NCI-H1436 treated with DMSO at 0.1 percent for 48 hours (cell line): Measurements from ENCODE around the gene USP36.

Experiments
- DNase-seq: peaks from one replicate; lab custom pipeline; 2025; lab: John Stamatoyannopoulos, UW

USP36 gene

DNA sequence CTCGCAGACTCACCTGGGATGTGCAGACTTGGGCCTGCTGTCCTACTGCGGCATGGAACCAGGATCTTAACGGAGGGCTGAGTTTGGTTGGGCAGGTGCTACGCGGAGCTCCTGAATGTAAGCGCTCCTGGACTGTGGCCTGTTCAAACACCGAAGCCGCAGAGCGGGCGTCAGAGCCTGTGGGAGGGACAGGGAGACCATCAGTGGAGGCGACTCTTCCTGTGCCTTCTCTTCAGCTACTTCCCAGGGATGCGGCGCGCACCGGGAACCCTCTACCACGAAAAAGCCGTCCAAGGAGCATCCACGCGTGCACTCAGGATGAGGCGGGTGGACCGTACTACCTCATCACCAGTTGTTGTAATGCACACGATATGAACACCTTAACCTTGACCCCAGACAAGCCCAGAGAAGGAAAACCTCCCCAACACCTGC lies 2.0 kb downstream of the USP36 start:
- no peak for DNase-seq

DNA sequence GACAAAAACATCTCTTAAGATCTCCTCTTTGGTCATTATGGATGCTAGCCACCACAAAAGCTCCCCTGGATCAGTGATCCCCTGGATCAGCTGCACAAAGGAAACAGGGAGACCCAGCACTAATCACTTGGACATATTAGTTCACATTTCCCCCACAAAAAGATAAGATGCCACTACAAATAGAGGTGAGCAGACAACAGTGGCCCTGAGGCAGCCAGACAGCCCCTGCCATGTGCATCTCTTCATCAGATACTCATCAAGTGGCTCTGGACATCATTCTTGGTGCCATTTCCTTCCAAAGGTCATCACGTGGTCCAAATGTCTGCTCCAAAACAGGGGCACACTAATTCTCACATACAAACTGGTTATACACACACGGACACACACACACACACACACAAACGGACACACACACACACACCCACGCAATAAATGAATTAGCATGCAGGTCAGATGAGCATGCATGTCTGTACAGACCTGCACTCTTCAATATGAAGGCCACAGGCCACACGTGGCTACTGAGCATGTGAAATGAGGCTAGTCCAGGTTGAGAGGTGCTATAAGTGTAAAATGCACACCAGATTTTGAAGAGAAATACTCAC lies 4.1 kb downstream of the USP36 start:
- no peak for DNase-seq

DNA sequence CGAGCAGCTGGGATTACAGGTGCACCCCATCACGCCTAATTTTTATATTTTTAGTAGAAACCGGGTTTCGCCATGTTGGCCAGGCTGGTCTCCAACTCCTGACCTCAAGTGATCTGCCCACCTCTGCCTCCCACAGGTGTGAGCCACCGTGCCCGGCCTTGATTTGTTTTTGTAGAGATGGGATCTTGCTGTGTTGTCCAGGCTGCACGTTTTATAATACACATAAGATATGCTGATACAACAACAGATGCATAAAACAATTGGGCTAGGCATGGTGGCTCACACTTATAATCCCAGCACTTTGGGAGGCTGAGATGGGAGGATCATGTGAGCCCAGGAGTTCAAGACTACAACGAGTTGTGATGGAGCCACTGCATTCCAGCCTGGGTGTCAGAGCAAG lies 6.0 kb downstream of the USP36 start:
- no peak for DNase-seq

DNA sequence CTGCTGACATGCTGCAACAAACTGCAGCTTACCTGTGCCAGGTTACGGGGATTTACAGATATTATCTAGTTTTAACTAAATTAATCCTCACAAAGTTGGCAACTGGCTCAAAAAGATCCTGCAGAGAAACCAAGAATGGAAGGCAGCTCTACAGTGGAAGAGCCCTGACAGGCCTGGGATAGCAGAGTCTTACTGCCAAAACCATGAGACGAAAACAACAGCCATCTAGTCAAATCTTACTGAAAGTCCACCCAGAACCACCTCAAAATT lies 8.1 kb downstream of the USP36 start:
- no peak for DNase-seq

DNA sequence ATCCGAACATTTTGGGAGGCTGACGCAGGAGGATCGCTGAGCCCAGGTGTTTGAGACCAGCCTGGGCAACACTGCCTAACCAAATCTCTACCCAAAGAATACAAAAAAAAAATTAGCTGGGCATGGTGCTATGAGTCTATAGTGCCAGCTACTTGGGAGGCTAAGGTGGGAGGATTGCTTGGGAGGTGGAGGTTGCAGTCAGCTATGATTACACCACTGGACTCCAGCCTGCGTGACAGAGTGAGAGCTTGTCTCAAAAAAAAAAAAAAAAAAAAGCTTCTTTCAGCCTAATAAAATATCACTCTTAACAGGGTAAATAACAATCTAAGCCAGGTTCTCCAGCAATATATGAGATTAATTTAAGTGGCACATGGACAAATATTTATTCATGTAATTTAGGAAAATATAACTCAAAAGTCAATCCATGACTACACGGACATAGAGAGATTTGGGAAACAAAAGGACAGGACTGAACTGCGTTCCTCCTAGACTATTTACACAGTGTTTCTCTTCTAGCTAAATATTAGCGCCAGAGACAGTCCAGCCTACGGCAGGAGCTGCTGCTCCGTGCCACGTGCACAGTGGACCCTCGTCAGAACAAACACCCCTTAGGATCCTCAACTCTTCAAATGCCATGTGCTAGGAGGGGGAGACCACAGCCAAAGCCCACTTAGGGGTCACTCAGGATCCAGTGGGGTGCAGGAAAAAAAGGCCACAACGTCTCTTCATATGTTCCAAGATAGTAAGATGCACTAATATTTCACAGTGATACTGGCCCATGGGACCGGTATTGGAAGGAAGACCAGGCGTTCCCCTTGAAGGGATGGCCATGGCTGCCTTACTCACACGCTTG lies 8.7 kb downstream of the USP36 start:
- no peak for DNase-seq

DNA sequence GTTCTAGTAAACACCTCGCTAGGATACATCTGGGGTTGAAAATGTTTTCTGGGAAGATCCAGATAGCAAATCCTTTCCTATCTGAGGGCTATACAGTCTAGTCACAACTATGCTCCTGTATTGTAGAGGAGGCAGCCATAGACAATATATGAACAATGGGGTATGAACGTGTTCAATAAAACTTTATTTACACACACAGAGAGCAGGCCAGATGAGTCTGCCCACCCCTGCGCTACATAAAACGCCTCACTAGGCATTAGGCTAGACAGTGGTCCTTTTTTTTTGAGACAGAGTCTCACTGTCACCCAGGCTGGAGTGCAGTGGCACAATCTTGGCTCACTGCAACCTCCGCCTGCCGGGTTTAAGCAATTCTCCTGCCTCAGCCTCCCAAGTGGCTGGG lies 11.1 kb downstream of the USP36 start:
- DNase-seq, result no peak

DNA sequence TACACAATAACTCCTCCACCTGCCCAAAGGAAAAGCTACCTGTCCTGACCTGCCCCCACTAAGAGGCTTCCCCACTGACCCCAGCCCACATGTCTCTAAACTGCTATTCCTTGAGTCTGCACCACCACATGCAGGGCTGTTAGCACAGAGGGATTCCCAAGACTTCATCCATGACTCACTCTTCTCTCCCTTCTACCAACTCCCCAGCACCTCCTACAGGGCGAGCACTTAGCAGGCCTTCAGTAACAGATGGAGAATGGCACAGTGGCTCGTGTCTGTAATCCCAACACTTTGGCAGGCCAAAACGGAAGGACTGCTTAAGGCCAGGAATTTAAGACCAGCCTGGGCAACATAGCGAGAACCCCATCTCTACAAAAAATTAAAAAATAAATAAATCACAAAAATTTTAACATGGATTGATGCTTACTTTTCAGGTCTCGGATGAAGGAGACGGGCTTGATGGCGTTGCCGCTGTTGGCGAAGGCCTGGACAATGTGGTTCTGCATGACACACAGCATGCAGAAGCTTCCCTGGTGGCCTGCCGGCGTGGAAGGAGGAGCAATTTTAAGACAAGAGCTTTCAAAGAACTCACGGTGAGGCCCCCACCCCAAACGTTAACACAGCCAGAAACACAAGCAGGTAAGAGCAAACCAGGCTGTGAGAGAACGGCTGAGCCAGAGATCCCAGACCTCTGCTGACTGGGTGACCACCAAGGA lies 12.0 kb downstream of the USP36 start:
- no peak for DNase-seq

DNA sequence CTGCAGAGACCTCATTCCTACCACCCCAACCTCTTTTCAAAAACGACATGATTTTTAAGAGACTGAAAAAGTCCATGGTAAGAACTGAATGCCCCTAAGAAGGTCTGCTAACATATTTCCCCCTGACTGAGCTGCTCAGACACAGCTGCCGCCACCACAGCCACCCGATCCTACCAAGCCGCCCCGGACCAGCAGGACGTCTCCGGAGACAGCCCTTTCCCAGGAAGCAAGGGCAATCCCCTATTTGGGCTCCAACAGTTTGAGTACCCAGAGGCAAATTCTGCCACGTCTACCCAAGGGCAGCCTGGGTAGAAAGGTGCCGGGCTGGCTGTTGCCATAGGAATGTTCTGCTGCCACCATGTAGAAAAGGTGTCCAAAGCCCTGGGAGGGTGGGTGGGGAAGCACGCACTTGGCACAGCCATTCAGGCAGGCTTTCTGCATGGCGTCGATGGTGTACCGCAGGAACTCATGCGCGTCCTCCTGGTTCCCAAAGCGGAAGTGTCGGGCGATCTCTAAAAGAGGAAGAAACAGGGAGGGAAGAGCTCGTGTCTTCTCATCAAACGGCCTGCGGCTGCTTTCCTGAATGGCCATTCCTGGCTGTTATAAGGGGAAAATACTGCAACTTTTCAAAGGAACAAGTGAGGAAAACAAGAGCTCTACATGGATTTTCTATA lies 13.6 kb downstream of the USP36 start:
- DNase-seq, result no peak

DNA sequence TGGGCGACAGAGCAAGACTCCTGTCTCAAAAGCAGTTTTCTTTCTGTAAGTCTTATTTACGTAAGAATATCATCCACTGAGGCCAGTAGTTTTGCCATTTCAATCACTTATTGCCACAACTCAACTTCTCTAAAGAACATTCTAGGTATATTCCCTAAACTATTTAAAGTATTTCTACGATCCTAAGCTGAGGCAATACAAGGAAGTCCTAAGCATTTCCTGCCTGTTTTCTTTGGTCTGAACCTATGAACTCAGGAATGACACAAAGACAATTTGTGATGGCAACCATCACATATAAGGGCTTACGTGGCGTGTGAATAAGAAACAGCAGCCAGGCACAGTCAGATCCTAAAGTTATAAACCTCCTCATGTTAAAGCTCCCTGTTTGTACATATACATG lies 14.2 kb downstream of the USP36 start:
- DNase-seq, result no peak

DNA sequence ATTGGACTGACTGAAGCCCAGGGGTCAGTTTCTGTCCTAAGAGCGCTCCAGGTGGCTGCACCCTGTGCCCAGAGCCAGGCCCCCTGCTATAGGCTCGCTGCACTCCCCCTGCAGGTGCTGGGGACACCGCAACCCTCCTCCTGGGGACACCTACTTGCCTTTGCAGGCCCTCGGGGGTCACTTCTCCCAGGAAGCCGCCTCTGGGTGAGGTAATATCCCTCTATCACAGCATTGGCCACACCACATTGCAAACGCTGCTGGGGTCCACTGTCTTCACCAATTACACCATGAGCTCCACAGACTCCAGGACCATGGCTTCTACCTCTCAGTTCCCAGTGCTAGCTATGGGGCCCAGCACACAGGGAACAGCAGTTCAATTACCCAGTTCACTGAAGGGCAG lies 14.9 kb downstream of the USP36 start:
- no peak for DNase-seq

DNA sequence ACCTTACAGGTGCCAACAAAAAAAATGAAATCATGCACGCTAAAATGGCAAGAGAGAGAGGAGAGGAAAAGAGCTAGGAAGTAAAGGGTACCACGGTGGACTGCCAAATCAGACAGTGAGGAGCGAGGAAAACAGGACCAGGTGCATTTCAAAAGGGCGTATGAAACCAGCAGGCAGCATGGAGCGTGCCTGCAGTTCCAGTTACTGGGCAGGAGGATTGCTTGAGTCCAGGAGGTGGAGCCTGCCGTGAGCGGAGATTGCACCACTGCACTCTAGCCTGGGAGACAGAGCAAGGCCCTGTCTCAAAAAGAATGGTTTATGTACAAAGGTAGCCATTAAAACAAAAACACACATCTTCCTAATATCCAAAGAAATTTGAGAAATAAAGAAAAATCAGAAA lies 16.4 kb downstream of the USP36 start:
- no peak for DNase-seq

DNA sequence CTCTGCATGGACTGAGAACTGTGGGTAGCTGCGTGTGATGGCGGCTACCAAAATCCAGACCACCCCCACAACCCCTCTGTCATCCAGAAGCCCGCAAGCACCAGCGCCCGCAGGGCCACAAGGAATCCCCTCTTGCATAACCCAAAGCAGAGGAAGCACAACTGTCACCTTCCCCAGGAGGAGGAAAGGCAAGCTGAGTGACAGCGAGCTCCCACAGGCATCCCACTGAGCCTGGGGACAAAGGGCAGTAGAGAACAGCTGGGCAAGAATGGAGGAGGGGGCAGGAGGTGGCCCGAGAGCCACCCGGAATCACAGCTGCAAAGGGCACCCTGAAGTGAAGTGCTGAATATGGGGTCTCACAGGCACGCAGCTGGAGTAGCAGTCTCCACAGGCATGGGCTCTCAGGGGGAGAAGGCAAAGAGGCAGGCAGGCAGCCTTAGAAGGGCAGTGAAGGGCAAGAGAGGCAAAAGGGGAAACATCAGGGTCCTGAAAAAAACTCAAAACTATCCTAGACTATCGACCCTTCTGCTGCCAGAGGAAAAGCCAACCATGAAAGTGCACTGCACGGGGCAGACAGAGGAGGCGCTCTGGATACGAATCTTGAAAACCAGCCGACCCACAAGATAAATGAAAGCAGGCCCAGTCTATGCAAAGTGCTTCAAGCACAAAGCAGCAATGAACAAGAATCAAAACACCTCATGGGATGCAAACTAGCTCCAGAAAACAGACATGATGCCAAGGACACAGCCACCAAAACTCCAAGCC lies 17.1 kb downstream of the USP36 start:
- no peak for DNase-seq

DNA sequence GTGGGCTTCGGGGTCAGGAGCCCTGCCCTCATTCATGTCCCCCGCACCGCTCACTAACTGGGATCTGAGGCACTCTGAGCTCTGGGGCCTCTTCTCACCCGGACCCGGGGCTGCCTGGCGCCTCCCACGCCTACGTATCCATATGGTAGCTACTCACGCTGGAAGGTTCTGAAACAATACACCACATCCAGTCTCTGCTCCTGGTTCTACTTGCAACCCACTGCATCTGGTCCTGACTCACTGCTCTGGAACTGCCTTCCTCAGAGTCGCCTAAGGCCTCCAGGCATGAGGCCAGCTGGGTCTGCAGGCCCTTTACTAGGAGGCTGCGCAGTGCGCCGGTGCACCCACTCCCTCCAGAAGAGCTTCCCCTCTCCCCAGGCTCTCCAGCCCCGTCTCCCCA lies 18.1 kb downstream of the USP36 start:
- DNase-seq, result no peak

DNA sequence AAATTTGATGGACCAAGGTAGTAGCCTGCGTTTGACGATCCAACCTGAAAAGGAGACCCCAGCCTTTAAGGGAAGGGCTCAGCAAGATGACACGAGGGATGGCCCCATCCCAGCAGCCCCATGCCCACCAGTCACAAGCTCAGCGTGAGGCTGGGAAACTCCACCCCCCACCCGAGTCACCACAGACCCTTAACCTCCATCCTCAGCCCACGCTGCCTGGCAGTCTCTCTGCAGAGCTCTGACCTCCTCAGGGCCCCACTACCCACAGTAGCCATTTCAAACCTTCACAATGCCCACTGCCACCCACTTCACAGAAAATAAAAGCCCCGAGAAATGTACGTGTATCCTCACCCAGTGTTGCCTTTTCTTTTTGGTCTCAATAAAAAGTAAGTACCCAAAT lies 18.7 kb downstream of the USP36 start:
- DNase-seq, result no peak

DNA sequence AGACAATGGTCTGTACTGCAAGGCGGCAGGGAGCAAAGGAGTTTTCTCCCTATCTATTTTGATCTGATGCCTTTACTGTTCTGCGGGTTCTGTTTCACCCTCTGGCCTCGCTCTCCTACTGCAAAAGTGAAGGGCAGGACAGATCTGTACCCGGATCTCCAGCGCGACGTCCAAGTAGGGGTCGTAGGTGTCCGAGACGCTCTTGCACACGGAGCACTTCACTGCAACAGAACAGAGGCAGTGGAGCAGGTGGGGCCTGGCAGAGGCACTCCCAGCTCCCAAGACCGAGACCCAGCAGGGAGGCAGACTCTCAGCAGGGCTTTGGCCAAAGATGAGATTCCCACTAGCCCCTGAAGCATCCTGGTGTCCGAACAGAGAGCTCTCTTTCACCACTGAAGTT lies 19.8 kb downstream of the USP36 start:
- no peak for DNase-seq

DNA sequence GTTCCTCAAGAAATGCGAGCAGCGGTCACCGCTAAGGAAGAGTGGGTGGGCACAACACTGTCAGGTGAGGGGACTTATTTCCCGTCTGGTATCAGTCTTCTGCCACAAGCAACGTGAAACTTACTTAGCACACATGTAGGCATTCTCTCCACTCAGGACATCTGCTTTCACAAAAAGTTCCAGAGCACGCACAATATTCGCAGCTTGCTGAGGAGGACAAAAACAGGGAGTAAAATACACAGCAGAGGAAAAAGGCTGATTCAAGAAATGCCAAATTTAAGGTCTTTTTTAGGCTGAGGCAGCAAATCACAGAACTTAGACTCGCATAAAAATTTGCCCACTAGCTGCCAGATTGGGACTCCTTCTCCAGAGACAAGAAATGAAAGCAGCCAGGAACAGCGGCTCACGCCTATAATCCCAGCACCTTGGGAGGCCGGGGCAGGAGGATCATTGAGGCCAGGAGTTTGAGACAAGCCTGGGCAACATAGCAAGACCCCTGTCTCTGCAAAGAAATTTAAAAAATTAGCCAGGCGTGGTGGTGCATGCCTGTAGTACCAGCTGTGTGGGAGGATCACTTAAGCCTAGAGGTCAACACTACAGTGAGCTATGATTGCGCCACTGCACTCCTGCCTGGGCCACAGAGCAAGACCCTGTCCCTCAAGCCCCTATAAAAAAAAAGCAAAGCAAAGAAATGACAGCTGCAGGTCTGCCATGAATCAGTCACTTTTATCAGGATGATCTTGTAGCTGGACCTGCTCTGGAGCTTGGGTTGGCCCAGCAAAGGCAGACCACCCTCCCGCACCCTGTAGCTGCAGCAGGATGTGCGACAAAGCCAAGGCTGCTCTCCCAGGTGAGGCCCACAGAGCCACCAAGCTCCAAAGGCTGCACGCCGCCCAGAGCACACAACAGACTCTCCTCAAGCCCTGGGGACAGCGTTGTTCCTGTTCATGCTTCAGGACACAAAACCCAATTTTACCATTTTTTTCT lies 20.5 kb downstream of the USP36 start:
- no peak for DNase-seq

DNA sequence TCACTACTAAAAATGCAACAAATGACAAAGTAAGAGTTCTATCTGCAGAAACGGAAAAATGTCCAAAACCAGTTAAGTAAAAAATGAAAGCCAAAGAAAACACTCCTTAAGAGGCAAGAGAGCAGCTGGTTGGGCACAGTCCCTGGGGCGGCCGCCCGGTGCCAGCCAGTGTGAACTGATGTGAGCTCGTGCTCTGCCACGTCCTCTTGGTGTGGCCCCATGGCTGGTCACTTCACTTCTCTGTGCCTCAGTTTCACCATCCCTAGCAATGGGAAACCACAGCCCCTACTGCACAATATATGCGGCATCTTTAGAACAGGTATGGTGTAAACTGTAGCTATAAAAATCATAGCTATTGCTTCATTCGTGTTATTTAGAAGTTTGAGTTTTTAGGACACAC lies 21.2 kb downstream of the USP36 start:
- no peak for DNase-seq

DNA sequence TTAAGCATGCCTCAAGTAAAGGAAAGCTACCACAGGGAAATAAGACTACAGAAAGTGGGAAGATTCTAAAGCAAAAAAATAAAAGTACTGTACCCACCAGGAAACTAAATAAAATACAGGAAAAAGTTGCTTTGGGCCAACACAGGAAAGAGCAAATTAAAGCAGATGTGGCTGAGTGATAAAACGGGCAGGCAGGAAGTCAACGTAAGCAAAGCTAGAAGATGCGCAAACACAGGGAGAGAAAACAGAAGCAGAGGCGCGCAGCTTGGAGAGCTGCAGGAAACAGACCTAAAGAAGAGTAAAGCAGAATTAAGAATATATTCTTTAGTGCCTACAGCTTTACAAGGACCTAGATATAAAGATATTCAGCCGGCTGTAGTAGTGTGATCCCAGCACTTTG lies 21.7 kb downstream of the USP36 start:
- DNase-seq, result no peak

DNA sequence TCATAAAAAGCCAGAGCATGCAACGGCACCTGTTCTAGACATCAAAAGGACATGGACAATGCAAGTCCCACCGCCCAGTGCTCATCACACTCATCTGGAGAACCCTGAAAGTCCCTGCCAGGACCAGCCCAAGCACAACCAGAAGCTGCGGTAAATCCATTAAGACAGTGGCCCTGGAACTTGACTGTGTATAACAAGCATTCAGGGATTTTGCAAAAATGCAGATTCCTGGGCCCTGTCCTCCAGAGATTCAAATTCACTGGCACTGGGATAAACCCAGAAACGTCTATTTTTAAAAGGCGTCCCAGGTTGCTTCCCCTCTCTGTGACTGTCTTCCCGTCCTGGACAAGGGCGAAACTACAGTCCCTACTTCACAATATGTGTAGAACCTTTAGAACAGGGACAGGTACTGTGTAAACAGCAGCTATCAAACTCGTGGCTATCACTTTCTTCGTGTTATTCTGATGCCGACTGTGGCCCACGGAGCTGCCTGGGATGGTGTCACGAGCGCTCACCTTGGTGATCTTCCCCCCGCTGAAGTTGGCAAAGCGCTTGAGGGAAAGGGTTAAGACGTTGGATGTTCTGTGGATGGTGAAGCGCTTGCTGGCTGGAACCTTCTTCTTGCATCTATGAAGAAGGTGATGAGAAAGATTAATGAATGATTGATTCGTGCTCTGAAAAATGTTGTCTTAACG lies 22.3 kb downstream of the USP36 start:
- DNase-seq, result no peak

DNA sequence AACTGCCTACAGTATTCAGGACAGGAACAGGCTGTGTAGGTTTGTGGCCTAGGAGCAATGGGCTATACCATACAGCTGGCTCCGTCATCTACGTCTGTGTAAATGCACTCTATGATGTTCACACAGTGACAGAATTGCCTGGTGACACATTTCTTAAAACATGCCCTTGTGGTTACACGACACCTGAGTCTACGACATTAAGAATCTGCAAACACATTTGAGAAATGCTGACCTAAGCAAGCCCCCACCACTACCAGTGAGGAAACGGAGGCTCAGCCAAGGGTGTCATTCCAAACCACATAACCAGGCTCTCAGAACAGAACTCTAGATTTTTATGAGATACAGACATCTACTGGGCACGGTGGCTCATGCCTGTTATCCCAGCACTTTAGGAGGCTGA lies 23.5 kb downstream of the USP36 start:
- DNase-seq, result no peak
